Liver (tissue), 9 donors: ENCODE results near the gene ETV6. TPM values are rescaled to one million over a fixed set of nuclear protein-coding genes. Genes with fewer than 3 reads are reported as not detected.

Experiments
- DNase-seq: peaks from one replicate; pipeline ENCODE4 v3.0.0-alpha.2; 2017; ENCODE audit warnings: low spot score
- H3K27ac ChIP-seq, 2 donors: one replicate each; pipeline ENCODE4 v1.7.0; 2013; ENCODE audit warnings: inconsistent platforms in 2 of 2, low read length in 2 of 2, control low read depth in 1 of 2, low read depth in 1 of 2, mild to moderate bottlenecking in 1 of 2
- H3K27me3 ChIP-seq, 4 donors: one replicate each; pipeline versions ENCODE4 v1.6.1 to v1.7.0; 2013; ENCODE audit warnings: low read length in 3 of 4, inconsistent platforms in 1 of 4, mild to moderate bottlenecking in 1 of 4, moderate library complexity in 1 of 4; ENCODE audit not compliant: control insufficient read depth in 4 of 4, insufficient read depth in 4 of 4
- H3K36me3 ChIP-seq, 4 donors: one replicate each; pipeline versions ENCODE4 v1.6.1 to v1.7.0; 2013; ENCODE audit warnings: low read length in 3 of 4, mild to moderate bottlenecking in 3 of 4, low read depth in 1 of 4, moderate library complexity in 1 of 4; ENCODE audit not compliant: control insufficient read depth in 4 of 4, insufficient read depth in 3 of 4
- H3K4me1 ChIP-seq, 4 donors: one replicate each; pipeline versions ENCODE4 v1.6.1 to v1.7.0; 2013; ENCODE audit warnings: low read length in 3 of 4, mild to moderate bottlenecking in 3 of 4, moderate library complexity in 1 of 4; ENCODE audit not compliant: control insufficient read depth in 4 of 4, insufficient read depth in 4 of 4
- H3K4me3 ChIP-seq, 3 donors: one replicate each; pipeline versions ENCODE4 v1.6.1 to v1.7.0; 2013; ENCODE audit warnings: low read length in 3 of 3, control low read depth in 1 of 3, low read depth in 1 of 3, mild to moderate bottlenecking in 1 of 3
- H3K9ac ChIP-seq, 2 donors: one replicate each; pipeline ENCODE4 v1.7.0; 2013; ENCODE audit warnings: low read length in 2 of 2, mild to moderate bottlenecking in 2 of 2, moderate library complexity in 2 of 2, control low read depth in 1 of 2, low read depth in 1 of 2
- H3K9me3 ChIP-seq, 4 donors: one replicate each; pipeline versions ENCODE4 v1.6.1 to v1.7.0; 2013; ENCODE audit warnings: low read length in 3 of 4; ENCODE audit not compliant: control insufficient read depth in 4 of 4
- EGR1 ChIP-seq, 2 donors: IDR thresholded peaks; 2 replicates each; pipeline ENCODE4 v1.6.1; 2016 to 2018; ENCODE audit warnings: antibody characterized with exemption in 2 of 2, low read depth in 2 of 2
- FOXA1 ChIP-seq: IDR thresholded peaks from 2 replicates; pipeline ENCODE4 v1.6.1; 2016; ENCODE audit warnings: antibody characterized with exemption
- FOXA2 ChIP-seq: IDR thresholded peaks from 2 replicates; pipeline ENCODE4 v1.6.1; 2016; ENCODE audit warnings: antibody characterized with exemption
- GABPA ChIP-seq, 2 donors: IDR thresholded peaks in 1 of 2; conservative IDR thresholded peaks in 1 of 2; 2 replicates each; pipeline ENCODE4 v1.6.1; 2016; ENCODE audit warnings: antibody characterized with exemption in 2 of 2, mild to moderate bottlenecking in 1 of 2, moderate library complexity in 1 of 2
- HNF4G ChIP-seq: IDR thresholded peaks from 2 replicates; pipeline ENCODE4 v1.6.1; 2016; ENCODE audit warnings: antibody characterized with exemption
- JUND ChIP-seq, 2 donors: IDR thresholded peaks; 2 replicates each; pipeline ENCODE4 v1.6.1; 2016; ENCODE audit warnings: antibody characterized with exemption in 2 of 2
- NR2F2 ChIP-seq: IDR thresholded peaks from 2 replicates; pipeline ENCODE4 v1.6.1; 2016; ENCODE audit warnings: antibody characterized with exemption
- RAD21 ChIP-seq, 2 donors: IDR thresholded peaks; 2 replicates each; pipeline ENCODE4 v1.6.1; 2016; ENCODE audit warnings: antibody characterized with exemption in 2 of 2, mild to moderate bottlenecking in 2 of 2
- RXRA ChIP-seq, 2 donors: IDR thresholded peaks; 2 replicates each; pipeline ENCODE4 v1.6.1; 2017 to 2018; ENCODE audit warnings: antibody characterized with exemption in 2 of 2, mild to moderate bottlenecking in 1 of 2
- SP1 ChIP-seq: IDR thresholded peaks from 2 replicates; pipeline ENCODE4 v1.6.1; 2018; ENCODE audit warnings: antibody characterized with exemption, mild to moderate bottlenecking
- TAF1 ChIP-seq: conservative IDR thresholded peaks from 2 replicates; pipeline ENCODE4 v1.6.1; 2016; ENCODE audit warnings: antibody characterized with exemption, mild to moderate bottlenecking
- WGBS: extraction: QIAGEN DNeasy Blood & Tissue Kit; methylation state at CpG from one replicate; pipeline ENCODE4 v1.1.7; 2013; 5-methylcytosine and 5-hydroxymethylcytosine counted together
- polyA plus RNA-seq, 2 donors: library from polyadenylated mRNA; stranded (reverse) in 1 of 2; unstranded in 1 of 2; fragments of 200-250 nt in 1 of 2; fragments of >200 nt in 1 of 2; fragmentation: Nextera tagmentation in 1 of 2; extraction: Ambion mirVana in 1 of 2; gene quantifications; one replicate each; pipeline versions ENCODE4 v1.2.1 to v1.2.3, GENCODE V29; 2013 to 2015
- total RNA-seq, 2 donors: library from RNA; depleted of rRNA; stranded (reverse); fragments of >200 nt; gene quantifications; one replicate each; pipeline ENCODE4 v1.2.3, GENCODE V29; 2014
- TF ChIP-seq, protein P1 (sequence below): IDR thresholded peaks from 2 replicates; pipeline ENCODE4 v1.6.1; 2016; ENCODE audit warnings: antibody characterized with exemption
- TF ChIP-seq, protein P2 (sequence below): IDR thresholded peaks from 2 replicates; pipeline ENCODE4 v1.6.1; 2016; ENCODE audit warnings: antibody characterized with exemption
- TF ChIP-seq, protein P3 (sequence below): IDR thresholded peaks from 2 replicates; pipeline ENCODE4 v1.6.1; 2016; ENCODE audit warnings: antibody characterized with exemption, mild to moderate bottlenecking
- TF ChIP-seq, protein P4 (sequence below): IDR thresholded peaks from 2 replicates; pipeline ENCODE4 v1.6.1; 2016; ENCODE audit warnings: antibody characterized with exemption
- donor health status: healthy.
- donor health status: healthy.
- donor health status: healthy.
- donor health status: healthy.
- donor health status: healthy.

ETV6 gene
- total and polyA plus RNA-seq, 4 donors: 2.0 to 6.2 (median 3.5) TPM

DNA sequence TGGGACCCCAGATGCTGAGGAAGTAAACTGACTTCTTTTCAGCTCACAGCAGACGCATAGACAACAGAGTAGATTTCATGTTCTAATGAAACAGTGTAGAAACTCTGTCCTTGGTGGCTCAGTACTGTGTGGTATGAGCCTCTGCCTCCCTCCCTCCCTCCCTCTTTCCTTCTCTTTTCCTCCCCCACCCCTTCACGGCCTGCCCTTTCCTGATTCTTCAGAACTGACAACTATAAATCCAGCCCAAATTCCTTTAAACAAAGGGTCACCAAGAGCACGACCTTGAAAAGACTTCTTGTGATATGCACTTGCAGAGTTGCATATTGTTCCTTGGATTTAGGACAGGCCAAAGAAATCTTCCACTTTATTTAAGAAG lies 164.0 kb downstream of the ETV6 start:
- H3K36me3 ChIP-seq: peaks cover 0 to 1% (median 0%) of the 10 kb centered on the region in 4 donors
- WGBS: 63% methylated on average over 3 of the region's 3 CpGs
- peaks cover 0 to 3% (median 0%) of the 10 kb centered on the region in 4 donors for H3K4me1 ChIP-seq
- no peak overlapping the region for H3K4me3 ChIP-seq
- DNase-seq: no peak
- H3K9ac ChIP-seq: no peak overlapping the region
- no peaks in the 10 kb centered on the region for H3K27me3 ChIP-seq
- H3K27ac ChIP-seq: peak overlapping the region in 1 of 2 donors; percentile 40
- no peaks in the 10 kb centered on the region for H3K9me3 ChIP-seq
- no peak for TF ChIP-seq GABPA (IDR thresholded peaks at IDR 0.05 in 1 of 2, conservative IDR thresholded peaks at IDR 0.05 in 1 of 2)
- TF ChIP-seq NR2F2: peak; percentile 93
- TF ChIP-seq, protein P1, sequence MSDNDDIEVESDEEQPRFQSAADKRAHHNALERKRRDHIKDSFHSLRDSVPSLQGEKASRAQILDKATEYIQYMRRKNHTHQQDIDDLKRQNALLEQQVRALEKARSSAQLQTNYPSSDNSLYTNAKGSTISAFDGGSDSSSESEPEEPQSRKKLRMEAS: no peak
- TF ChIP-seq RAD21 (IDR thresholded peaks at IDR 0.05): peak in 1 of 2 donors; percentile 7
- no peak for TF ChIP-seq FOXA1
- TF ChIP-seq RXRA (IDR thresholded peaks at IDR 0.05): peak in 1 of 2 donors; percentile 15

- no peak overlapping the region for H3K27ac ChIP-seq
- H3K9me3 ChIP-seq: no peaks in the 10 kb centered on the region
- H3K9ac ChIP-seq: no peak overlapping the region
- DNase-seq: no peak
- no peaks in the 10 kb centered on the region for H3K27me3 ChIP-seq
- no peak overlapping the region for H3K4me3 ChIP-seq
- TF ChIP-seq FOXA2: no peak
- TF ChIP-seq, protein P2, sequence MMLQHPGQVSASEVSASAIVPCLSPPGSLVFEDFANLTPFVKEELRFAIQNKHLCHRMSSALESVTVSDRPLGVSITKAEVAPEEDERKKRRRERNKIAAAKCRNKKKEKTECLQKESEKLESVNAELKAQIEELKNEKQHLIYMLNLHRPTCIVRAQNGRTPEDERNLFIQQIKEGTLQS: no peak
- TF ChIP-seq, protein P1: no peak
- WGBS: 64% methylated on average over 3 of the region's 3 CpGs
- H3K36me3 ChIP-seq: peaks cover 0 to 1% (median 0%) of the 10 kb centered on the region in 4 donors
- H3K4me1 ChIP-seq: peaks cover 0 to 3% (median 0%) of the 10 kb centered on the region in 4 donors
Observed at GRCh38 chr12:11814374-11814773, 164.9 kb downstream of the ETV6 start.

- Histone ChIP-seq H3K4me1 (peaks cover 0 to 3% (median 0%) of the 10 kb centered on the region in 4 donors), H3K9ac (no peak overlapping the region), H3K9me3 (no peaks in the 10 kb centered on the region), H3K36me3 (peaks cover 0 to 1% (median 0%) of the 10 kb centered on the region in 4 donors), H3K27ac (no peak overlapping the region), H3K4me3 (no peak overlapping the region), H3K27me3 (no peaks in the 10 kb centered on the region)
- WGBS: 96% methylated on average over 5 of the region's 5 CpGs
- no peak for DNase-seq
- TF ChIP-seq FOXA1: no peak
- TF ChIP-seq JUND (IDR thresholded peaks at IDR 0.05): no peak
- TF ChIP-seq GABPA (IDR thresholded peaks at IDR 0.05 in 1 of 2, conservative IDR thresholded peaks at IDR 0.05 in 1 of 2): no peak
Observed at GRCh38 chr12:11815397-11815796, 165.9 kb downstream of the ETV6 start.

DNA sequence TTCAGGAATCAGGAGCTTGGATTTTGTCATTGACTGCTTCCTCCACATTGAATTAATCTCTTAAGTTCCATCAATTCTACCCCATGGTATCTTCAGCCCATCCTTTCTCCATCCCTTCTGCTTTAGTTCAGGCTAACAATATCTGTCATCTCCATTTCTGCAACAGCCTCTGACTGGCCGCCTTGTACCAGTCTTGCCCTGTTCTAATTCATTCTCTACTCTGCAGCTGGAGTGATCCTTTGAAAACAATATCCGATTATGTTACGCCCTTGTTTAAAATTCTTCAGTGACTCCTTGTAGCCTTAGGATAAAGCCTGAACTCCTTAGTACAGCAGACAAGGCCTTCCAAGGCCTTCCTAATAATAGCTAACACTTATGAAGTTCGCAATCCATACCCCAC lies 170.2 kb downstream of the ETV6 start:
- Histone ChIP-seq H3K9me3 (no peaks in the 10 kb centered on the region), H3K4me3 (no peak overlapping the region), H3K4me1 (peaks cover 0 to 8% (median 2%) of the 10 kb centered on the region in 4 donors), H3K27ac (no peak overlapping the region), H3K36me3 (no peaks in the 10 kb centered on the region), H3K9ac (no peak overlapping the region), H3K27me3 (no peaks in the 10 kb centered on the region)
- 97% methylated on average over 4 of the region's 4 CpGs for WGBS
- DNase-seq: no peak
- TF ChIP-seq, protein P3, sequence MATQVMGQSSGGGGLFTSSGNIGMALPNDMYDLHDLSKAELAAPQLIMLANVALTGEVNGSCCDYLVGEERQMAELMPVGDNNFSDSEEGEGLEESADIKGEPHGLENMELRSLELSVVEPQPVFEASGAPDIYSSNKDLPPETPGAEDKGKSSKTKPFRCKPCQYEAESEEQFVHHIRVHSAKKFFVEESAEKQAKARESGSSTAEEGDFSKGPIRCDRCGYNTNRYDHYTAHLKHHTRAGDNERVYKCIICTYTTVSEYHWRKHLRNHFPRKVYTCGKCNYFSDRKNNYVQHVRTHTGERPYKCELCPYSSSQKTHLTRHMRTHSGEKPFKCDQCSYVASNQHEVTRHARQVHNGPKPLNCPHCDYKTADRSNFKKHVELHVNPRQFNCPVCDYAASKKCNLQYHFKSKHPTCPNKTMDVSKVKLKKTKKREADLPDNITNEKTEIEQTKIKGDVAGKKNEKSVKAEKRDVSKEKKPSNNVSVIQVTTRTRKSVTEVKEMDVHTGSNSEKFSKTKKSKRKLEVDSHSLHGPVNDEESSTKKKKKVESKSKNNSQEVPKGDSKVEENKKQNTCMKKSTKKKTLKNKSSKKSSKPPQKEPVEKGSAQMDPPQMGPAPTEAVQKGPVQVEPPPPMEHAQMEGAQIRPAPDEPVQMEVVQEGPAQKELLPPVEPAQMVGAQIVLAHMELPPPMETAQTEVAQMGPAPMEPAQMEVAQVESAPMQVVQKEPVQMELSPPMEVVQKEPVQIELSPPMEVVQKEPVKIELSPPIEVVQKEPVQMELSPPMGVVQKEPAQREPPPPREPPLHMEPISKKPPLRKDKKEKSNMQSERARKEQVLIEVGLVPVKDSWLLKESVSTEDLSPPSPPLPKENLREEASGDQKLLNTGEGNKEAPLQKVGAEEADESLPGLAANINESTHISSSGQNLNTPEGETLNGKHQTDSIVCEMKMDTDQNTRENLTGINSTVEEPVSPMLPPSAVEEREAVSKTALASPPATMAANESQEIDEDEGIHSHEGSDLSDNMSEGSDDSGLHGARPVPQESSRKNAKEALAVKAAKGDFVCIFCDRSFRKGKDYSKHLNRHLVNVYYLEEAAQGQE: no peak
- TF ChIP-seq, protein P1: no peak
- TF ChIP-seq, protein P2: no peak
- TF ChIP-seq RXRA (IDR thresholded peaks at IDR 0.05) (no peak), JUND (IDR thresholded peaks at IDR 0.05) (no peak), RAD21 (IDR thresholded peaks at IDR 0.05) (no peak), NR2F2 (no peak), TAF1 (no peak), EGR1 (IDR thresholded peaks at IDR 0.05; ENCODE audit: low read depth in 2 of 2) (no peak), FOXA1 (no peak), GABPA (IDR thresholded peaks at IDR 0.05 in 1 of 2, conservative IDR thresholded peaks at IDR 0.05 in 1 of 2) (no peak), SP1 (no peak), HNF4G (no peak)
- TF ChIP-seq, protein P4, sequence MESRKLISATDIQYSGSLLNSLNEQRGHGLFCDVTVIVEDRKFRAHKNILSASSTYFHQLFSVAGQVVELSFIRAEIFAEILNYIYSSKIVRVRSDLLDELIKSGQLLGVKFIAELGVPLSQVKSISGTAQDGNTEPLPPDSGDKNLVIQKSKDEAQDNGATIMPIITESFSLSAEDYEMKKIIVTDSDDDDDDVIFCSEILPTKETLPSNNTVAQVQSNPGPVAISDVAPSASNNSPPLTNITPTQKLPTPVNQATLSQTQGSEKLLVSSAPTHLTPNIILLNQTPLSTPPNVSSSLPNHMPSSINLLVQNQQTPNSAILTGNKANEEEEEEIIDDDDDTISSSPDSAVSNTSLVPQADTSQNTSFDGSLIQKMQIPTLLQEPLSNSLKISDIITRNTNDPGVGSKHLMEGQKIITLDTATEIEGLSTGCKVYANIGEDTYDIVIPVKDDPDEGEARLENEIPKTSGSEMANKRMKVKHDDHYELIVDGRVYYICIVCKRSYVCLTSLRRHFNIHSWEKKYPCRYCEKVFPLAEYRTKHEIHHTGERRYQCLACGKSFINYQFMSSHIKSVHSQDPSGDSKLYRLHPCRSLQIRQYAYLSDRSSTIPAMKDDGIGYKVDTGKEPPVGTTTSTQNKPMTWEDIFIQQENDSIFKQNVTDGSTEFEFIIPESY: no peak
